HepG2 (cell line): ENCODE data around the gene BCL2L1. TPM values are rescaled to one million over a fixed set of nuclear protein-coding genes. Genes with fewer than 3 reads are reported as not detected.

Experiments
- ATF7 ChIP-seq, 2 experiments: fragments of 450-650 bp in 1 of 2; sonication (generic) in 1 of 2; formaldehyde crosslinking in 1 of 2; IDR thresholded peaks; 2 replicates each; pipeline versions ENCODE4 v1.4.0 to v1.6.1; 2016 to 2020; ENCODE audit warnings: antibody characterized with exemption in 1 of 2, mild to moderate bottlenecking in 1 of 2, missing genetic modification reagents in 1 of 2
- ELF4 ChIP-seq: sonication (generic); formaldehyde crosslinking; IDR thresholded peaks from 2 replicates; pipeline ENCODE4 v1.5.0; 2020; ENCODE audit warnings: missing genetic modification reagents, mild to moderate bottlenecking, moderate library complexity, borderline replicate concordance
- HNRNPL ChIP-seq: fragments of 200-400 bp; formaldehyde crosslinking; IDR thresholded peaks from 2 replicates; pipeline ENCODE4 v1.6.1; 2017; ENCODE audit warnings: mild to moderate bottlenecking, low read depth, low read length
- KAT8 ChIP-seq: IDR thresholded peaks from 2 replicates; pipeline ENCODE4 v1.6.1; 2016; ENCODE audit warnings: missing genetic modification reagents, missing compliant biosample characterization
- NCOR1 ChIP-seq: fragments of 200-600 bp; sonication (generic); IDR thresholded peaks from 2 replicates; pipeline ENCODE4 v1.7.0; 2017; ENCODE audit warnings: antibody characterized with exemption, low read length, borderline replicate concordance
- PCBP1 ChIP-seq: fragments of 200-400 bp; formaldehyde crosslinking; IDR thresholded peaks from 2 replicates; pipeline ENCODE4 v1.6.1; 2017; ENCODE audit warnings: mild to moderate bottlenecking, low read depth, low read length, borderline replicate concordance
- PHF5A ChIP-seq: IDR thresholded peaks from one replicate; pipeline ENCODE4 v1.6.1; 2018; ENCODE audit warnings: low read depth, missing genetic modification reagents; ENCODE audit not compliant: unreplicated experiment
- RFX5 ChIP-seq: IDR thresholded peaks from 2 replicates; pipeline ENCODE4 v1.6.1; 2011; ENCODE audit warnings: low read depth, low read length, improper control_type of control experiment
- SATB2 ChIP-seq: sonication (generic); formaldehyde crosslinking; IDR thresholded peaks from 2 replicates; pipeline ENCODE4 v1.5.0; 2020; ENCODE audit warnings: missing genetic modification reagents
- SIX1 ChIP-seq: sonication (generic); formaldehyde crosslinking; IDR thresholded peaks from 2 replicates; pipeline ENCODE4 v1.4.0; 2020; ENCODE audit warnings: missing genetic modification reagents, borderline replicate concordance
- SMAD1 ChIP-seq: sonication (generic); formaldehyde crosslinking; IDR thresholded peaks from 2 replicates; pipeline ENCODE4 v1.4.0; 2020; ENCODE audit warnings: missing genetic modification reagents, low read depth, mild to moderate bottlenecking, borderline replicate concordance
- ZBTB1 ChIP-seq: sonication (generic); formaldehyde crosslinking; IDR thresholded peaks from 2 replicates; pipeline ENCODE4 v1.4.0; 2020; ENCODE audit warnings: missing genetic modification reagents, borderline replicate concordance
- ZFX ChIP-seq: sonication (generic); formaldehyde crosslinking; IDR thresholded peaks from 2 replicates; pipeline ENCODE4 v1.4.0; 2020; ENCODE audit warnings: mild to moderate bottlenecking, low read depth, missing genetic modification reagents, moderate library complexity
- ZNF790 ChIP-seq: sonication (generic); formaldehyde crosslinking; IDR thresholded peaks from 2 replicates; pipeline ENCODE4 v1.8.0; 2022; ENCODE audit warnings: missing genetic modification reagents, mild to moderate bottlenecking, borderline replicate concordance
- polyA plus RNA-seq, 8 experiments: library from polyadenylated mRNA; depleted of rRNA in 3 of 8; stranded (reverse) in 7 of 8; unstranded in 1 of 8; fragments of >200 nt; fragmentation: Illumina TruSeq in 4 of 8; extraction: Trizol in 4 of 8; gene quantifications; 2 replicates each; pipeline versions ENCODE4 v1.2.1 to v1.2.3, GENCODE V29; 2011 to 2016; ENCODE audit warnings: low read depth in 4 of 8, missing spikeins in 1 of 8, mixed read lengths in 1 of 8; ENCODE audit not compliant: insufficient read depth in 1 of 8
- total RNA-seq, 5 experiments: library from RNA; depleted of rRNA; stranded (reverse); fragments of >200 nt; fragmentation: Illumina TruSeq; extraction: Trizol; gene quantifications; 2 replicates each; pipeline ENCODE4 v1.2.3, GENCODE V29; 2016; ENCODE audit warnings: low read depth in 1 of 5
- TF ChIP-seq, protein P1 (sequence below): IDR thresholded peaks from 2 replicates; pipeline ENCODE4 v1.4.0; 2020; ENCODE audit warnings: mild to moderate bottlenecking, missing genetic modification reagents
- TF ChIP-seq, protein P2 (sequence below): sonication (generic); formaldehyde crosslinking; IDR thresholded peaks from 2 replicates; pipeline ENCODE4 v1.5.1; 2020; ENCODE audit warnings: missing genetic modification reagents, mild to moderate bottlenecking, borderline replicate concordance
- TF ChIP-seq, protein P3 (sequence below): sonication (generic); formaldehyde crosslinking; IDR thresholded peaks from 2 replicates; pipeline ENCODE4 v1.9.0; 2021; ENCODE audit warnings: mild to moderate bottlenecking, missing genetic modification reagents

The BCL2L1 gene
- total and polyA plus RNA-seq, 2 of the 13 experiments (the other 11 are each of a cell fraction or from before 2014, with no cell fraction given), result 164 to 258 TPM

DNA sequence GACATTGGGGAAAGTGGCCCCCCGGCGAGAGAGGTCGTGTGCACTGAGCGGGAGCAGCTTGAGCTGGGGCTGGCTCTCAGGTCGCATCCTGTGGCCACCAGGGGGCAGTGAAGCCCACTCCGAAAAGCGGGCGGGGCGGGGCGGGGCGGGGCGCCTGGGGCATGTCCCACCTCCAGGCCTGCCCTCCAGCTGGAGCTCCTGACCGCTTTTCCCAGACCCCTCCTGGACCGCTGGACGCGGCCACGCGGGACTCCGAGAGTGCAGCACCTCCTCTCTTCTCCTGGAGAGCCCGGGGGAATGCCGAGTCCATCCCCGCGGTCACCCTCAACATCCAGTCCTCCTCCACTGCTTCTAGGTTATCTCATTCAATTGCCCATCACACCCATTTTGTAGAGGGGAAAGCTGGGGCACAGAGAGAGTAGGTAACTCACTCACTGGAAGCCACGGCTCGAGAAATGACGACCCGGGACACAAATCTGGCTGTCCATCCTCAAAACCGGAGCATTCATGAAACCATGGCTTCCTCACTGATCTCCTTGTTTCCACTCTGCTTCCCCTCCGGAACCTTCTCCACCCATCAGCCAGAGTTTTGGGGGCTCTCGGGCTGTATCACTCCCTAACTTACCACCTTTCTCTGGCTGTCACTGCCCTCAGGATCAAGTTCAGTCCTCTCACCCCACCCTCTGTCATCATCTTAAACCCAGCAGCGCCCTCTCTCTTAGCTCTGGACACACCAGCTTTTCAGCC is 60.9 kb downstream of the BCL2L1 start (continued):
- TF ChIP-seq, protein P1, sequence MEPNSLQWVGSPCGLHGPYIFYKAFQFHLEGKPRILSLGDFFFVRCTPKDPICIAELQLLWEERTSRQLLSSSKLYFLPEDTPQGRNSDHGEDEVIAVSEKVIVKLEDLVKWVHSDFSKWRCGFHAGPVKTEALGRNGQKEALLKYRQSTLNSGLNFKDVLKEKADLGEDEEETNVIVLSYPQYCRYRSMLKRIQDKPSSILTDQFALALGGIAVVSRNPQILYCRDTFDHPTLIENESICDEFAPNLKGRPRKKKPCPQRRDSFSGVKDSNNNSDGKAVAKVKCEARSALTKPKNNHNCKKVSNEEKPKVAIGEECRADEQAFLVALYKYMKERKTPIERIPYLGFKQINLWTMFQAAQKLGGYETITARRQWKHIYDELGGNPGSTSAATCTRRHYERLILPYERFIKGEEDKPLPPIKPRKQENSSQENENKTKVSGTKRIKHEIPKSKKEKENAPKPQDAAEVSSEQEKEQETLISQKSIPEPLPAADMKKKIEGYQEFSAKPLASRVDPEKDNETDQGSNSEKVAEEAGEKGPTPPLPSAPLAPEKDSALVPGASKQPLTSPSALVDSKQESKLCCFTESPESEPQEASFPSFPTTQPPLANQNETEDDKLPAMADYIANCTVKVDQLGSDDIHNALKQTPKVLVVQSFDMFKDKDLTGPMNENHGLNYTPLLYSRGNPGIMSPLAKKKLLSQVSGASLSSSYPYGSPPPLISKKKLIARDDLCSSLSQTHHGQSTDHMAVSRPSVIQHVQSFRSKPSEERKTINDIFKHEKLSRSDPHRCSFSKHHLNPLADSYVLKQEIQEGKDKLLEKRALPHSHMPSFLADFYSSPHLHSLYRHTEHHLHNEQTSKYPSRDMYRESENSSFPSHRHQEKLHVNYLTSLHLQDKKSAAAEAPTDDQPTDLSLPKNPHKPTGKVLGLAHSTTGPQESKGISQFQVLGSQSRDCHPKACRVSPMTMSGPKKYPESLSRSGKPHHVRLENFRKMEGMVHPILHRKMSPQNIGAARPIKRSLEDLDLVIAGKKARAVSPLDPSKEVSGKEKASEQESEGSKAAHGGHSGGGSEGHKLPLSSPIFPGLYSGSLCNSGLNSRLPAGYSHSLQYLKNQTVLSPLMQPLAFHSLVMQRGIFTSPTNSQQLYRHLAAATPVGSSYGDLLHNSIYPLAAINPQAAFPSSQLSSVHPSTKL (CRISPR knock-in tag), result peak; percentile 75
- TF ChIP-seq HNRNPL, result 0 out of 2 replicates have a peak, but pooled peaks have one; percentile 69
- no peak for TF ChIP-seq RFX5
- TF ChIP-seq, protein P2, sequence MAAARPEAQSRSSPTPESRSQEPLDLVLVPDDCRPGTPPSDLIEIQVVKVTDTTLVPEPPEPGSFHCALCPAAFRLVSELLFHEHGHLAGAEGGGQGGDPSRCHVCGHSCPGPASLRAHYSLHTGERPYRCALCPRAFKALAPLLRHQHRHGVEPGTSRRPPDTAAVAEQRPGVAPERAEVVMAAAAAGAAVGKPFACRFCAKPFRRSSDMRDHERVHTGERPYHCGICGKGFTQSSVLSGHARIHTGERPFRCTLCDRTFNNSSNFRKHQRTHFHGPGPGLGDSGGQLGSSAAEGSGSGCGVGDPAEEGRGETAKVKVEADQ (CRISPR knock-in tag), result no peak; the same call in 1 of the 2 replicates
- TF ChIP-seq PCBP1, result no peak
- 0 out of 2 replicates have a peak, but pooled peaks have one; percentile 6 for TF ChIP-seq NCOR1
- no peak for TF ChIP-seq ELF4
- no peak for TF ChIP-seq ATF7 (IDR thresholded peaks at IDR 0.05)
- TF ChIP-seq ATF7 (CRISPR knock-in tag; IDR thresholded peaks at IDR 0.05), result peak; percentile 78; the same call in 1 of the 2 replicates
- peak; percentile 84 for TF ChIP-seq ZFX (CRISPR knock-in tag)
- TF ChIP-seq ZNF790 (CRISPR knock-in tag), result no peak
- no peak for TF ChIP-seq ZBTB1 (CRISPR knock-in tag)
- TF ChIP-seq SIX1 (CRISPR knock-in tag), result no peak
- TF ChIP-seq PHF5A, result peak; percentile 78
- TF ChIP-seq SMAD1 (CRISPR knock-in tag), result peak; percentile 92; the same call in 1 of the 2 replicates
- TF ChIP-seq, protein P3, sequence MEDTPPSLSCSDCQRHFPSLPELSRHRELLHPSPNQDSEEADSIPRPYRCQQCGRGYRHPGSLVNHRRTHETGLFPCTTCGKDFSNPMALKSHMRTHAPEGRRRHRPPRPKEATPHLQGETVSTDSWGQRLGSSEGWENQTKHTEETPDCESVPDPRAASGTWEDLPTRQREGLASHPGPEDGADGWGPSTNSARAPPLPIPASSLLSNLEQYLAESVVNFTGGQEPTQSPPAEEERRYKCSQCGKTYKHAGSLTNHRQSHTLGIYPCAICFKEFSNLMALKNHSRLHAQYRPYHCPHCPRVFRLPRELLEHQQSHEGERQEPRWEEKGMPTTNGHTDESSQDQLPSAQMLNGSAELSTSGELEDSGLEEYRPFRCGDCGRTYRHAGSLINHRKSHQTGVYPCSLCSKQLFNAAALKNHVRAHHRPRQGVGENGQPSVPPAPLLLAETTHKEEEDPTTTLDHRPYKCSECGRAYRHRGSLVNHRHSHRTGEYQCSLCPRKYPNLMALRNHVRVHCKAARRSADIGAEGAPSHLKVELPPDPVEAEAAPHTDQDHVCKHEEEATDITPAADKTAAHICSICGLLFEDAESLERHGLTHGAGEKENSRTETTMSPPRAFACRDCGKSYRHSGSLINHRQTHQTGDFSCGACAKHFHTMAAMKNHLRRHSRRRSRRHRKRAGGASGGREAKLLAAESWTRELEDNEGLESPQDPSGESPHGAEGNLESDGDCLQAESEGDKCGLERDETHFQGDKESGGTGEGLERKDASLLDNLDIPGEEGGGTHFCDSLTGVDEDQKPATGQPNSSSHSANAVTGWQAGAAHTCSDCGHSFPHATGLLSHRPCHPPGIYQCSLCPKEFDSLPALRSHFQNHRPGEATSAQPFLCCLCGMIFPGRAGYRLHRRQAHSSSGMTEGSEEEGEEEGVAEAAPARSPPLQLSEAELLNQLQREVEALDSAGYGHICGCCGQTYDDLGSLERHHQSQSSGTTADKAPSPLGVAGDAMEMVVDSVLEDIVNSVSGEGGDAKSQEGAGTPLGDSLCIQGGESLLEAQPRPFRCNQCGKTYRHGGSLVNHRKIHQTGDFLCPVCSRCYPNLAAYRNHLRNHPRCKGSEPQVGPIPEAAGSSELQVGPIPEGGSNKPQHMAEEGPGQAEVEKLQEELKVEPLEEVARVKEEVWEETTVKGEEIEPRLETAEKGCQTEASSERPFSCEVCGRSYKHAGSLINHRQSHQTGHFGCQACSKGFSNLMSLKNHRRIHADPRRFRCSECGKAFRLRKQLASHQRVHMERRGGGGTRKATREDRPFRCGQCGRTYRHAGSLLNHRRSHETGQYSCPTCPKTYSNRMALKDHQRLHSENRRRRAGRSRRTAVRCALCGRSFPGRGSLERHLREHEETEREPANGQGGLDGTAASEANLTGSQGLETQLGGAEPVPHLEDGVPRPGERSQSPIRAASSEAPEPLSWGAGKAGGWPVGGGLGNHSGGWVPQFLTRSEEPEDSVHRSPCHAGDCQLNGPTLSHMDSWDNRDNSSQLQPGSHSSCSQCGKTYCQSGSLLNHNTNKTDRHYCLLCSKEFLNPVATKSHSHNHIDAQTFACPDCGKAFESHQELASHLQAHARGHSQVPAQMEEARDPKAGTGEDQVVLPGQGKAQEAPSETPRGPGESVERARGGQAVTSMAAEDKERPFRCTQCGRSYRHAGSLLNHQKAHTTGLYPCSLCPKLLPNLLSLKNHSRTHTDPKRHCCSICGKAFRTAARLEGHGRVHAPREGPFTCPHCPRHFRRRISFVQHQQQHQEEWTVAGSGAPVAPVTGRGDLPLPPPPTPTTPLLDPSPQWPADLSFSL (CRISPR knock-in tag), result no peak
- TF ChIP-seq KAT8 (CRISPR knock-in tag), result no peak; the same call in 1 of the 2 replicates
- TF ChIP-seq SATB2 (CRISPR knock-in tag), result no peak
